Upper lobe of left lung (tissue), 6 donors: ENCODE measurements around the gene PRDM7. TPM values are rescaled to one million over a fixed set of nuclear protein-coding genes. Genes with fewer than 3 reads are reported as not detected.
"Not testable (repeated sequence)": the region's sequence is repeated elsewhere in the genome, so short reads cannot be mapped to it uniquely, and the experiment has no call there.

Experiments used
- ATAC-seq, 2 donors: fragments of 200-7000 bp; cut with Tn5 transposase; one replicate each; pipeline ENCODE4 v1.9.1; 2022; ENCODE audit warnings: mild to moderate bottlenecking in 2 of 2, moderate library complexity in 2 of 2; ENCODE audit not compliant: low FRiP score in 2 of 2
- DNase-seq, 2 donors: peaks; one replicate each; pipeline ENCODE4 v3.0.0-alpha.2; 2019 to 2020
- H3K27ac ChIP-seq, 4 donors: fragments of 200-600 bp; sonication (generic); one replicate each; pipeline ENCODE4 v1.5.1; 2016 to 2019
- H3K27me3 ChIP-seq, 4 donors: fragments of 200-600 bp; sonication (generic); one replicate each; pipeline ENCODE4 v1.5.1; 2017 to 2019
- H3K36me3 ChIP-seq, 4 donors: fragments of 200-600 bp; sonication (generic); one replicate each; pipeline ENCODE4 v1.5.1; 2016 to 2019
- H3K4me1 ChIP-seq, 4 donors: fragments of 200-600 bp; sonication (generic); one replicate each; pipeline ENCODE4 v1.5.1; 2018 to 2019
- H3K4me3 ChIP-seq, 4 donors: fragments of 200-600 bp; sonication (generic); one replicate each; pipeline ENCODE4 v1.5.1; 2017 to 2019; ENCODE audit warnings: mild to moderate bottlenecking in 2 of 4, moderate library complexity in 1 of 4
- H3K9me3 ChIP-seq, 4 donors: fragments of 200-600 bp; sonication (generic); one replicate each; pipeline ENCODE4 v1.5.1; 2018 to 2019
- CTCF ChIP-seq, 6 experiments: fragments of 450-650 bp in 4 of 6; fragments of 200-600 bp in 2 of 6; sonication (generic) in 2 of 6; IDR thresholded peaks; one replicate each; pipeline ENCODE4 v1.5.1; 2016 to 2019; ENCODE audit warnings: antibody characterized with exemption in 6 of 6
- EP300 ChIP-seq, 4 donors: sonication (generic); formaldehyde crosslinking; IDR thresholded peaks; one replicate each; pipeline ENCODE4 v1.5.1; 2017; ENCODE audit warnings: antibody characterized with exemption in 4 of 4, control low read depth in 2 of 4
- POLR2A ChIP-seq, 4 donors: fragments of 450-650 bp; IDR thresholded peaks; one replicate each; pipeline ENCODE4 v1.5.1; 2016 to 2017; ENCODE audit warnings: antibody characterized with exemption in 4 of 4, mild to moderate bottlenecking in 2 of 4
- POLR2AphosphoS5 ChIP-seq, 2 donors: sonication (generic); formaldehyde crosslinking; IDR thresholded peaks; one replicate each; pipeline ENCODE4 v1.5.1; 2017; ENCODE audit warnings: antibody characterized with exemption in 2 of 2
- WGBS, 2 donors: methylation state at CpG; one replicate each; pipeline ENCODE4 v1.1.5; 2017 to 2018; 5-methylcytosine and 5-hydroxymethylcytosine counted together
- total RNA-seq, 6 donors: library from RNA; depleted of rRNA in 4 of 6; stranded (reverse); fragments of >200 nt in 4 of 6; gene quantifications; one replicate each; pipeline versions ENCODE4 v1.1.0 to v1.2.1, GENCODE V29; 2016 to 2021
- donor health status: DM: no; HTN: no; CAD: no; lungs with moderate emphysema.
- donor health status: DM: no; HTN: yes; CAD: no; lungs with severe emphysema.

The PRDM7 gene
- total RNA-seq, 6 donors from 2014 or later: not detected

DNA sequence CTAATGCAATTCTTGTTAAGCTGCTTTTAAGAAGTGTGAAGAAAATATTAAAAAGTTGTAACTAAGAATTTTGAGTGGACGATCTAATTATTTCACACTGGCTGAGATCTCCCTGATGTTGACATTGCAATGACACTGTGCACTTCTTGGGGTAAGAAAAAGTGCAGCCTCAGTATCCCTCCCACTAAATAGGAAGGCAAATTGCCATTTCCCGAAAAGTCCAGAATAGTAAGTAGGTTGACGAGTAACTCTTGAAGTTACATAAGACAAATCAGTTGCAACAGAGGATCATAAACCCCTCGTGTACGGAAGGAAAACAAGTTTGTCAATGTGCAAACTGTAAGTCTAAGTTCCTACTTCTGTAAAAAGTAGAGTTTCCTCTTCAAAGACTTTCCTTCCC is 21.8 kb upstream of the PRDM7 start:
- 41 to 62% methylated on average over 1 to 3 of the region's 5 CpGs for WGBS, 2 donors
- ATAC-seq: peak in 1 of 2 donors; percentile 75
- not testable (repeated sequence) for H3K9me3 ChIP-seq

DNA sequence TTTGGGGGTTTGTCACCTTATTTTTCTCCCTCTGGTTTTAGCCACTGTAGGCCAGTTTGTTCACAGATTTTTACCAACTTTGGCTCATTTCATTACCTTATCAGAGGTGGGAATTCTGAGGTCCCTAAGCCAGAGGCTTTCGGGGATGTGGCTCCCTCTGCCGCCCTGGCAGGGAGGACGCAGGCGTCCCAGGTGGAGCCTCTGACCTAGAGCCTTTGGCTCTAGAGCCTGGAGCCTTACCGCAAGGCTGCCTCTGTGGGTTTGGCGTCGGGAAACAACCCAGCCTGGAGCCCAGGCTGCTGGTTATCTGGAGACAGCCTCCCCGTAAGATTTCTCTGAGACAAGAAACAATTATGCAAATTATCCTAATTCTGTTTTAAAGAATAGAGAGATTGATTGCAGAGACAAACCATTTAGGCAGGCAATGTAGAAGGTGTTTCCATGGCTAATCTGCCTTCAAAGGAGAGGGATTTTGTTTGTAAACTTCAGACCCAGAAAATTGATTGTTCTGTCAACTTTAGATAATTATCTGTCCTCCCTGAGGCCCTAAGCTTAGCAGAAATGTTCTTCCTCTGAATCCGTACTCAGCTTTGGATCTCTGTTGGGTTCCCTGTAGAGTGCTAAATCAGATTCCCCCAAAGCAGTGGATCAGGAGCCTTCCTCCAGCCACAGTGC is 20.0 kb upstream of the PRDM7 start:
- not testable (repeated sequence) for DNase-seq

More for the DNA sequence above, 21.8 kb upstream of the PRDM7 start:
- peak overlapping the region; percentile 30 to 69 (median 55) for H3K27ac ChIP-seq
- not testable (repeated sequence) for H3K4me3 ChIP-seq, H3K36me3 ChIP-seq, H3K4me1 ChIP-seq, H3K27me3 ChIP-seq, DNase-seq

DNA sequence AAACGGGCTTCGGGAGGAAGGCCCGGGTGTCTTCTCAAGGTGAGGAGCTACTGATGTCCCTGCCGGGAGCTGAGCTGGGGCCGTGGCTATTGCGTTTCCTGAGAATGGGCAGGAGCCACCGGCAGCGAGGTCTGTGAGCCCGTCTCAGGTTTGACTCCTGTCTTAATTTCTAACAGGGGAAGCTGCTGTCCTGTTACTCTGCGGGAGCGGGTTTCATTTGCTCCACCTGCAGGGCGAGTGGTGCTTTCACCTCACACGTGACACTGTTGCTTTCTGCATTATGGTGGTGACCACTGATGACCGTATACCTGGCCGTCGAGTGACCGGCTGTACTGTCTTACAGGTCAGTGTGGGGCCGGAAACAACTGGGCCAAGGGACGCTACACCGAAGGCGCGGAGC is 17.7 kb upstream of the PRDM7 start:
- H3K9me3 ChIP-seq, DNase-seq, H3K4me3 ChIP-seq, H3K36me3 ChIP-seq, ATAC-seq, H3K27ac ChIP-seq, H3K27me3 ChIP-seq, H3K4me1 ChIP-seq: not testable (repeated sequence)
- WGBS, 2 donors: 91 to 94% methylated on average over 12 to 17 of the region's 22 CpGs

More for the DNA sequence above, 20.0 kb upstream of the PRDM7 start:
- not testable (repeated sequence) for H3K4me1 ChIP-seq, H3K36me3 ChIP-seq, H3K9me3 ChIP-seq, H3K27ac ChIP-seq, H3K27me3 ChIP-seq, ATAC-seq, H3K4me3 ChIP-seq
- WGBS, 2 donors: 68 to 84% methylated on average over 8 to 9 of the region's 9 CpGs

DNA sequence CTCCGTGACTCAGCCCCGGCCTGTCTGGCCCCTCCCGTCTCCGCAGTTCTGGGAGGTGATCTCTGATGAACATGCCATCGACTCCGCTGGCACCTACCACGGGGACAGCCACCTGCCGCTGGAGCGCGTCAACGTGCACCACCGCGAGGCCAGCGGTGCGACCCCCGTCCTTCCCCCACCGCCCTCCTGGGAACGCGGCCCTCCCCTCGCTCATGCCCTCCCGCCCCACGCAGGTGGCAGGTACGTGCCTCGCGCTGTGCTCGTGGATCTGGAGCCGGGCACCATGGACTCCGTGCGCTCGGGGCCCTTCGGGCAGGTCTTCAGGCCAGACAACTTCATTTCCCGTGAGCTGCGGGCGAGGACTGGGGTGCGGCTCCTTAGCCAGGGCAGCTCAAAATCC is 17.2 kb upstream of the PRDM7 start:
- 91 to 100% methylated on average over 1 to 9 of the region's 35 CpGs for WGBS, 2 donors
- H3K27me3 ChIP-seq, H3K36me3 ChIP-seq, H3K4me3 ChIP-seq, ATAC-seq, H3K9me3 ChIP-seq, DNase-seq, H3K27ac ChIP-seq, H3K4me1 ChIP-seq: not testable (repeated sequence)

GRCh38 chr16:90093799-90094198 is 16.7 kb upstream of the PRDM7 start:
- not testable (repeated sequence) for H3K36me3 ChIP-seq, H3K9me3 ChIP-seq, H3K4me1 ChIP-seq, H3K4me3 ChIP-seq, H3K27ac ChIP-seq, H3K27me3 ChIP-seq, ATAC-seq
- peak in 1 of 2 donors; percentile 72 for DNase-seq
- WGBS, 2 donors: 91 to 96% methylated on average over 24 to 29 of the region's 30 CpGs

GRCh38 chr16:90092781-90093180 is 15.7 kb upstream of the PRDM7 start:
- not testable (repeated sequence) for DNase-seq, H3K27me3 ChIP-seq, H3K4me1 ChIP-seq, H3K36me3 ChIP-seq, H3K4me3 ChIP-seq, H3K9me3 ChIP-seq, H3K27ac ChIP-seq, ATAC-seq
- 63 to 68% methylated on average over 4 of the region's 4 CpGs for WGBS, 2 donors

- Histone ChIP-seq H3K27me3 (no peaks in the 10 kb centered on the region), H3K27ac (no peak overlapping the region), H3K4me1 (peaks cover 0 to 7% (median 4%) of the 10 kb centered on the region in 4 donors), H3K4me3 (no peak overlapping the region), H3K36me3 (no peaks in the 10 kb centered on the region), H3K9me3 (no peaks in the 10 kb centered on the region)
- 74 to 82% methylated on average over 4 of the region's 4 CpGs for WGBS, 2 donors
- ATAC-seq: no peak
- DNase-seq: no peak
- TF ChIP-seq POLR2AphosphoS5 (IDR thresholded peaks at IDR 0.05): no peak
- TF ChIP-seq CTCF (IDR thresholded peaks at IDR 0.05): no peak
- no peak for TF ChIP-seq EP300 (IDR thresholded peaks at IDR 0.05)
- TF ChIP-seq POLR2A (IDR thresholded peaks at IDR 0.05): no peak
Observed at GRCh38 chr16:90084215-90084950, 7.3 kb upstream of the PRDM7 start.

- no peak for DNase-seq
- Histone ChIP-seq H3K9me3 (no peaks in the 10 kb centered on the region), H3K36me3 (no peaks in the 10 kb centered on the region), H3K4me3 (no peak overlapping the region), H3K4me1 (peaks cover under 1 to 9% (median 8%) of the 10 kb centered on the region in 4 donors), H3K27ac (no peak overlapping the region), H3K27me3 (no peaks in the 10 kb centered on the region)
- no peak for ATAC-seq
- TF ChIP-seq POLR2AphosphoS5 (IDR thresholded peaks at IDR 0.05): no peak
- no peak for TF ChIP-seq POLR2A (IDR thresholded peaks at IDR 0.05)
- no peak for TF ChIP-seq CTCF (IDR thresholded peaks at IDR 0.05)
- 89 to 91% methylated on average over 8 of the region's 8 CpGs for whole genome bisulfite sequencing, 2 donors
Observed at GRCh38 chr16:90083139-90083538, 6.0 kb upstream of the PRDM7 start.
